HuH-7 (cell line): ENCODE measurements around the gene TAF11.
A peak's percentile ranks its signal among the peaks of the same experiment; 100 is the strongest.
"Not testable (repeated sequence)": the region's sequence is repeated elsewhere in the genome, so short reads cannot be mapped to it uniquely, and the experiment has no call there.

Source experiments
- DNase-seq: peaks from one replicate; pipeline ENCODE4 v3.0.0; 2011; ENCODE audit warnings: low spot score

Gene TAF11, protein sequence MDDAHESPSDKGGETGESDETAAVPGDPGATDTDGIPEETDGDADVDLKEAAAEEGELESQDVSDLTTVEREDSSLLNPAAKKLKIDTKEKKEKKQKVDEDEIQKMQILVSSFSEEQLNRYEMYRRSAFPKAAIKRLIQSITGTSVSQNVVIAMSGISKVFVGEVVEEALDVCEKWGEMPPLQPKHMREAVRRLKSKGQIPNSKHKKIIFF

DNA sequence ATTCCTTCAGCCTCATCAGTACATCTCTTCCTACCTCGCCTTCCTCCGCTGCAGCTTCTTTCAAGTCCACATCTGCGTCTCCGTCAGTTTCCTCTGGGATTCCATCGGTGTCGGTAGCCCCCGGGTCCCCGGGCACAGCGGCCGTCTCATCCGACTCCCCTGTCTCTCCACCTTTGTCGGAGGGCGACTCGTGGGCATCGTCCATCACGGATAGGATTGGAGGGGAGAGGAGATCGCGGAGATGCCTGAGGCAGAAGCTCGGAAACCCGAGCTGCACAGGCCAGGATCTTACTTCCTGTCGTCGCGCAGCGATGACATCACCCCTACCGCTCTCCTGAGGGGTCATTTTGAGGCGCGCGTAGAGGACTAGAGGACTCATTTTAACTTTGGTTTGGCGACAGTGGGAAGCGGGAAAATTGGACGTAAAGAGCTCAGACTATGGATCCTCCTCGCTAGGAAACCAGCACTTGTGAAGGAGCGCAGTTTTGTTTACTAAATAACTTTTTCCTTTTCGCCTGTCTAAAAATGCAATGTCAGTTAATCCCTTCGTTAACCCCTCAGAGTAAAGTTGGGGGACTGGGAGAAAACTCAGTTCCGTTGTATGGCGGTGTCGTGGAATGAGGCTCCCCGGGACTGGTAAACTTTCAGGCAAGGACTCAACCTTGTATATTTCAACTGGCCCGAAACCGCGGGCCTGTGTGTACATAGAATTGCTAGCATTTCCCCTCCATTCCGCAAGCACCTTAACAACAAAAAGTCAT is at the start of gene TAF11:
TAF11 (minus strand) TSS at position 290 of the 761 bp plus-strand sequence; CDS start at position 205, 85 bp downstream.
- DNase-seq, result peak; percentile 67

DNA sequence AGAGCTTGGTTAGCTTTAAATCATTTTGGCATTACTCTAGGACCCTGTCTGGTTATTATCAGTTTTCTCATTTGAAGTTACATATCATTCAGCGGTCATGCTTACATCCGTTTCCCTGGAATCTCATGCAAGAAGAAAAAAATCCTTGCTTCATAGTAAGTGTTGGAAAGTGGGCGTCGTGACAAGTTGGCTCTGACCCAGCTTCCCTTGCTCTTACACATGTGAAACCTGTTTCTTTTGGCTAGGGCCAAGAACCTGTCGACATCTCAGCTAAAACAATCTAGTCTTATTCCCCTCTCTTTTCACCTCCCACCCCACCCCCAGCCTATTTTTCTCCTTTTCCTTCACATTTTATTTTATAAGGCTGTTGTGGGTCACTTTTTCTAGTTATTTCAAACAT is 46.7 kb upstream of the TAF11 start:
- DNase-seq, result no peak

DNA sequence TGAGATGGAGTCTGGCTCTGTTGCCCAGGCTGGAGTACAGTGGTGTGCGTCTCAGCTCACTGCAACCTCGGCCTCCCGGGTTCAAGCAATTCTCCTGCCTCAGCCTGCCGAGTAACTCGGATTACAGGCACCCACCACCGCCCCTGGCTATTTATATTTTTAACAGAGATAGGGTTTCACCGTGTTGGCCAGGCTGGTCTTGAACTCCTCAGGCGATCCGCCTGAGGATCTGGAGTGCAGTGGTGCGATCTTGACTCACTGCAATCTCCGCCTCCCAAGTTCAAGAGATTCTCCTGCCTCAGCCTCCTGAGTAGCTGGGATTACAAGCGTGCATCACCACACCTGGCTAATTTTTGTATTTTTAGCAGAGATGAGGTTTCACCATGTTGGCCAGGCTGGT is 44.4 kb upstream of the TAF11 start:
- not testable (repeated sequence) for DNase-seq

DNA sequence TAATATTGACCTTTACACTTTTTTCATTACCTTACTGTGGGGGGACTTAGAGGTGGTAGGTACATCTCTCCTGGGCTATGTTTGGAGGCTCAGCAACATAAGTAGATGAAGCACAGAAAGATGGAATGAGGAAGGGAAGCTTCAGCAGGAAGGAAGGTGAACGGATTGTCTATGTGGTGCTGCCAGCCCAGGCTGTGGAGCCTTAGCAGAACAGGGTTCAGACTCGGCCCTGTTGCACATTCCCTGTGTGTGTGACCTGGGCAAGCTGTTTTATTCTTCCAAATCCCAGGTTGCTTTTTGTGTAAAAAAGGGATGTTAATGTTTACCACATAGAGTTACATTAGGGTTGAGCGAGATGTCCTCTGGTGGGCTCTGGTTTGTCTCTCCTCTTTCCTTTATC is 42.4 kb upstream of the TAF11 start:
- DNase-seq, result no peak

DNA sequence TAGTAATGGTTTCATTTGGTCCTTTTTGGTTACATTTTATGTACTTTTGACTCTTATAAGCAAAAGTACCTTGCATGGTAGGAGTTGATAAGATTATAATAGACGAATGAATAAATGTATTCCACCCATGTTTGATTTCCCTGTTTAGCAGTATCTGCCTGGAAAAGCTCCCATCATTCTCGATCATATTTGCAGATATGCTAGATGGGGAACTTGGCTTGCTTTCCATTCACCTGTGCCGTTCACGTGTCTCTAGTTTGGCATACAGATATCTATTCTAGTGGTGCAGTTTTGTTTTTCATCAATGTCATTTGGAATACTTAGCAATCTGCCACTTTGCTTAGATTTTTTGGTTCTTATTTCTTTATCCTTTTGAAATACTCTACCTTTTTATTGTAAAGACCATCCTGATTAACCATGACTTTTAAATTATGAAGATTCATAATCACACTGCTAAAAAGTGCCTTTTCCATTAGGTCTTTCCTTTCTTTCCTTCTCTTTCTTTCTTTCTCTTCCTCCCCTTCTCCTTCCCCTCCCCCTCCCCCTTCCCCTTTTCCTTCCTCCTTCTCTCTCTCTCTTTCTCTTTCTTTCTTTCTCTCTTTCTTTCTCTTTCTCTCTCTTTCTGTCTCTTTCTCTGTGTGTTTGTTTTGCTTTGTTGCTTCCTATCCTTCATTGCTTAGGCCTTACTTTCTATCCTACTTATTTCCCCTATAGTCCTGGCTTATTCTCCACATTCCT is 41.6 kb upstream of the TAF11 start:
- DNase-seq, result no peak

DNA sequence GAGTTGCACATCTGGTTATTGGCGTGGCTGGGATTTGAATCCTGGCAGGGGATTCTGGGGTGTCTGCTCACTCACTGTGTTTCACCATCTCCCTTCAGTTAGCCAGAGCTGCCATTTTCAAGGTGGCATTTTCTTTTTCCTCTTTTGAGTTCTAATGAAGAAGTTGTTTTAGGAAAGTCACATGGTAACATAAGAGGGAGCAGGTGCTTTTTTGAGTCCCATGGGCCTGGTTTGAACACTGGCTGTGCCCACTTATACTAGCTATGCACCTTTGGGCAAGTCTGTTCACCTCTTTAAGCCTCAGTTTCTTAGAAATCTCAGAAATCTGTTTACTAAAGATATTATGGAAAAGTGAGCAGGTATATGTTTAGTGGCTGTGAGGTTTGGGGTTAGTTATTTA is 40.9 kb upstream of the TAF11 start:
- DNase-seq, result no peak

DNA sequence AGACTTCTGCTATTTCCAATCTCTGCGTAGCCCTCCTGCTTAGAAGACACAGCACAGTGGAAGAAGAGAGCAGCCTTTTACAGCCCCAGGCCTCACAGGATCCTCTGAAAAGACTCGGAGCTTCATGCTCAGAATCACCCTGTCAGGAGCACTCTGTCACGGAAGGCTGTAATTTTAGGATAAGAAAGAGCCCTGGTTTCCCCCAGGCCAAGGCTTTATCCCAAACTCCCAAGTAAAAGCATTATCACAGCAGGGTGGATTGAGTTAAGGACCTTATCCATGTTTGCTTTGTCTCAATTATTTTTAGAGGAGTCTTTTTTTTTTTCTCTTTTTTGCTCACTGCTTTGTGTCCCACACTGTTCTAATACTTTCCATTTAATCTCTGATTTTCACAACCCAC is 40.4 kb upstream of the TAF11 start:
- DNase-seq, result no peak

DNA sequence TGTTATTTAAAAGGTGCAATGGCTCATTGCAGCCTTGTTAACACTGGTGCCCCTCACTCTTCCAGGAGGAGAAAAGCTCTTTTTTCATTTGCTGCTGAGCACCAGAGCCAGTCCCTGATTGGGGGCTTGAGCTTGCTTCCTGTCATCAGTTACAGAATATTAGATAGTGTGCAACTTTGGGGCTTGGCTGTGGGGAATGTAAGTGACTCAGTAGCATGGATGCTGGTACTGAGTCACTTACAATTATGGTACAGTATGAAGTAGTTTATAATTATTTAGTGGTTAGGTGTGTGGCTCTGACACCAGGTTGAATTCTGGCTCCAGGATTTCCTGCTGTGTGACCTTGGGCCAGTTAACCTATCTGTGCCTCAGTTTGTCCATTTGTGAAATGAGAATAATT is 38.8 kb upstream of the TAF11 start:
- DNase-seq, result no peak

DNA sequence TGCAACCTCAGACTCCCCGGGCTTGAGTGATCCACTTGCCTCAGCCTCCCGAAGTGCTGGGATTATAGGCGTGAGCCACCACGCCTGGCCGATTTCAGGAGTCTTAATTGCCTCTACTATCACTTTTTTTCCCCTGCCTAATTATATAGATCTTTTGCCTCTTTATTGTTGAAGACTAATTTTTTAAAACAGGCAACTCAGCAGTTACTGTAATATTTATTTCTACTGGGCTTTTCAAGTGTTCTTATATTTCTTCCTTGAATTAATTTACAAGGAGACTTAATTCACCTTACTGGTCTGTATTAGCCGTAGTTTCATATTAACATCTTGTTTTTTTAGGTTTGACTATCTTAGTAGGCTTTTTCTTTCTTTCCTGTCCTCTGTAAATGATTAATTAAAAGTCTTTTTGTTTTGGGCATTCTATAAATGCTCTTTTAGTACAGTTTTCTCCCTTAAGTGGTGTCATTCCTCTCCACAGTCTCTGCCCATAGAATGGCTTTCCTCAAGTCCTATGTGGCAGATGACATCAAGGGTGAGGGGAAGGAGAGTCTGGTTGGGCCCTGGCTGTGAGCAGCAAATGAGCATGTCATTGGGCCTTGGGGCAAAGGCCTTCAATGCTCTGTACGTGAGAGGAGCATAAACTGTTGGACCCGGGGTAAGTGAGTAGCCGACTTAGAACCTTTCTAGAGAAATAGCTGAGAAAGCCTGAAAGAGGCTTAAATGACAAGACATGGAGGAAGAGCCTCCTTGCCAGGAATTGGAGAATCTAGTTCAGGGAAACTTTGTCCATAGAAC is 37.2 kb upstream of the TAF11 start:
- no peak for DNase-seq

DNA sequence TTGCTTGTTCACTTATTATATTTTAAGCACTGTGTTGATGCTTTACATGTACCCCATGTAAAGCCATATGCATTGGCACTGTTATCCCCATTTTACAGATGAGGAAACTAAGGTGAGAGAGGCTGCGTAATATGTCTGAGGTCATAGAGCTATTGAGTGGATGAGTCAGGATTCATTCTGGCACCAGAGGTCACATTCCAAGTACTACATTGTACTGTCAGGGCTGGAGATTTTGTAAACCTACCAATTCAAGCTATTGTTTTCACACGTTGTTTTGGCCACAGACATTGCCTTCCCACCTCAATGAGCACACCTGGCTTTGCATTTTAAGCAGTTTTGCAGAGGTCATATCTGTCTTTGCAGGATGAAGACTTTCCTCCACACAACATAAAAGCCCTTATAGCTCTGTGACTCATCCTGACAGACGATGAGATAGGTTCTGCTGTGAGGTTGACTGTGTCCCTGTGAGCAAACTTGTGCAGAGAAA is 34.4 kb upstream of the TAF11 start:
- DNase-seq, result no peak

DNA sequence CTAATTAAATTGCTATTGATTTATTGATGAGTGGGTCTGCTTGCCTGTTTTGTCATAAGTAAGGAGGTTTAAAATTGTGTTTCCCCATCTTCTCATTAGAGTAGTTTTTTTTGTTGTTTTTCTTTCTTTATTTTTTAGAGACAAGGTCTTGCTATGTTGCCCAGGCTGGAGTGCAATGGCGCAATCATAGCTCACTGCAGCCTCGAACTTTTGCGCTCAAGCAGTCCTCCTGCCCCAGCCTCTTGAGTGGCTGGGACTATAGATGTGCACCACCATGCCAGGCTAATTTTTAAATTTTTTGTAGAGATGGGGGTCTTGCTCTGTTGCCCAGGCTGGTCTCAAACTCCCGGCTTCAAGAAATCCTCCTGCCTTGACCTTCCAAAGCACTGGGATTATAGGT is 32.3 kb upstream of the TAF11 start:
- DNase-seq, result no peak

DNA sequence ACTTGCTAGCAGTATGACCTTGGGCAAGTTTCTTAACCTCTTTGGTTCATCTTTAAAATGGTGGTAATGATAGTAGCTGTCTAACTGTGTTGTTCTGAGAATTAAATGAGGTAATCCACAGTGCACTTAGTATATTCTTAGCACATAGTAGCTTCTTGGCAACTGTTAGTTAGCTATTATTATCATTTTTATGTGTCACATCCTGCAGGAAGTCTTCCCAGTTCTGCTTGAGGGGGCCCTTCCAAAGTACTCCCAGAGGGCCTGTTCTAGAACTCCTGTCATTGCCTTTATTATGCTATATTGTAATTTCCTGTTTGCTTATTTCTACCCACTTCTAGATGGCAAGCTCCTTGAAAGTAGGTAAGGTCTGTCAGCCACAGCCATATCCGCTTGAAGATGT is 31.8 kb upstream of the TAF11 start:
- DNase-seq, result no peak

DNA sequence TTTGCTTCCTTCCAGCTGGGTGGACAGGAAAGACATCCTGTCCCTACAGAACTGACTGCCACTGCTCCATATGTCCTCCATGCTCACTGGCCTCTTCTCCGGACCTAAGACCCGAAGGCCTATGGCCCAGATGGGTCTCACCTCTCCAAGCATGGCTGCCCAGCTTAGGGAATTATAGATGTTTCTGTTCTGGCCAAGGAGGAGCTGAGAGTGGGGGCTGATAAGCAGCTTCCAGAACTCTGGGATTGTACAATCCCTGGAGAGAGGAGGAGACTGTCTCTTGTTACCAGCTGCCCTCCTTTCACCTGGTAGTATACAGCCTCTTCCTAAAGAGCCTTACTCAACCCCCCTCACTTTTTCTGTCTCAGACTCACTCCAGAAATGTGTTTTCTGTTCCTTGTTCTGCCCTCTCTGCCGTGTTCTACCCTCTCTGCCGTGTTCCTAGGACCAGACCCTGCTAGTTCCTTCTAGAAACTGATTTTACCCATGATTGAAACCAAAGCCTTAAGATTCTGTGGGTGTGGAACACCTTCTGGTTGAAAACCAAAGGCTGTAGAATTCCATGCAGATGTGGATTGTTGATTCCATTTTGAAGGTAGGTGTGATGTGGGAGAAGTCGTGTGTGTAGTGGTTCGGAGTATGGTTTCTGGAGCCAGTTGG is 29.9 kb upstream of the TAF11 start:
- no peak for DNase-seq

DNA sequence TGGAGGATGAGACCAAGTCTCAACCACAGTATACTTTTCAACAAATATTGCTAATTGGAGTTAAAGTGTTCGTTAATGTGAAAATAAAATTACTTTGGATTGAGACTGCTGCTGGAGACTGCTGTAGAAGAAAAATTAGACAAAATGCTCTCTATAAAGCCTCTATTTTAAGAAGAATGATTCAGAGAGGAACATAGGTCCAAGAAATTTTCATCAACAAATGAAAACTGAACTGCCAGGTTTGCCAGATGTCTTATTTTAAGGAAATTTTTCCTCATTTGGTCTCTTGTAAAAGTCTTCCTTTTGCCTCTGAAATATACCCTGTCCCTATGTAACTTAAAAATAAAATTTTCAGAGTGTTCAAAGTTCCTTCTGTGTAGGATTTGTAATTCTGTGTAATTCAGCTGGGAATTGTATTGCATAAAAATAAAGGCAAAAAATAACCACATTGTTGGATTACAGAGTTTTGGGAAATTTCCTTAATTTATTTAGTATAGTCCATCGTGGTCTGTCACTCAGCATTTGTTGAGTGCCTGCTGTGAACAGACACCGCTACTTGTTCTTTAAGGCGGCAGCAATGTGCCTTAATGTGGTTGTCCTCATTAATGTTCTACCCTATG is 28.6 kb upstream of the TAF11 start:
- DNase-seq, result no peak

DNA sequence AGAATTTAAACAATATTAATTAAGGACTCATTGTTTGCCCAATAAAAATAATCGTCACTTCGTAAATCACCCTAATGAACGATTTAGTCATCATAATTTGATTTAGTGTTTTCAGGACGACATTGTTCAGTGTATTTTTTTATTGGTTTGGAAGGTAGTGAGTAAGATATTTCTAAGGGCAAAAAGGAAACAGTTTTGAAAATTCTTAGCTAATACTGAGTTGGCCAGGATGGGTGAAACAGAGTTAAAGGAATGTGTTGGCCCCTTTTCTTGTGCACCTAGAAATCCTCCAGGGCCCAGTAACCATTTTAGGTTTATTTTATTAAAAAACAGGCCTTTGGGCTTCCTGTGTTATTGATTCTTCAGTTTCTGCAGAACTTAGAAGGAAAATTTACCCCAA is 26.5 kb upstream of the TAF11 start:
- DNase-seq, result no peak

DNA sequence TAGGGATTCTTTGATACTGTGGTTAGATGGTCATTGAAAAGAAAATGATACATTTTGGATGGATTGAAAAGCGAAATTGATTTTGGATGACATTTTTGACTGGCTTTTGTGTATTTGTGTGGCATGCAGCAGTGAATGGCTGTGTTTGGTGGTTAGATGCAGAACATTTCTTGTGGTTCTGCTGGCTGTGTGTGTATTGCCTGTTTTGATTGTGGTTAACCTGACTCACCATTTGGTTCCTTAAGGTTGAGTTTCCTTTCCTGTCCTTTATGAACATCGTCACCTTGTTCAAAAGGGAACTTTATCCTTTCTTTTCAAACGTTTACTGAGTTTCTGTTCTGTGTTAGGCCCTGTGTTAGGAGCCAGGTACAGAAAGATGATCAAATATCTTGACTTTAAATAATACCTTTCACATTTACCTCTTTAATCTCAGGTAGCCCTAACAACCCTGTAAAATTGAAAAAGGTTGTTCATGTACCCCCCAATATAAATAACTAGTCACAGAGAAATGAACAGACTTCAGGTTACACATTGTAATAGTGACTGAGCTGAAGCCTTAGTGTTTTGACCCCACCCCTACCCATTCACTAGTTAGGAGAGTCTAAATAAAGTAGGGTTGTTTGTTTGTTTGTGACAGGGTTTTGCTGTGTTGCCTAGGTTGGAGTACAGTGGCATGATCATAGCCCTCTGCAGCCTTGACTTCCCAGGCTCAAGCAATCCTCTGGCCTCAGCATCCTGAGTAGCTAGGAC is 25.0 kb upstream of the TAF11 start:
- DNase-seq, result no peak

DNA sequence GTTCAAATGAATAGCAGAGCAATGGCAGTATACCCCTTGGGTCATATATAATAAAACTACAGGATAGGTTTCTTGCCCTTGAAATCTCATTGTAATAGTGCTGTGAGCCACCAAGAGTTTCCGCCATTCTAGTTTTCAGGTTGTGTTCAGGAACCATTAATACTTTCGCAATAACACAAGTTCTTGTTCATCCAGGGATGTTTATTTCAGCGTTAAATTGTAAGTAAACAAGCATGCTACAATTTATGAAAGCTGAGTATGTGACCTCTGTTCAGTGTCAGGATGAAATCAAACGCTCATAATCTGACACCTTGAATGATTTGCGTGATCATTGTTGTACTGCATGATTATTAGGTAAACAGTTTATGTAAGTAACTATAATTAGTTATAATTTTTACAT is 24.0 kb upstream of the TAF11 start:
- DNase-seq, result no peak

DNA sequence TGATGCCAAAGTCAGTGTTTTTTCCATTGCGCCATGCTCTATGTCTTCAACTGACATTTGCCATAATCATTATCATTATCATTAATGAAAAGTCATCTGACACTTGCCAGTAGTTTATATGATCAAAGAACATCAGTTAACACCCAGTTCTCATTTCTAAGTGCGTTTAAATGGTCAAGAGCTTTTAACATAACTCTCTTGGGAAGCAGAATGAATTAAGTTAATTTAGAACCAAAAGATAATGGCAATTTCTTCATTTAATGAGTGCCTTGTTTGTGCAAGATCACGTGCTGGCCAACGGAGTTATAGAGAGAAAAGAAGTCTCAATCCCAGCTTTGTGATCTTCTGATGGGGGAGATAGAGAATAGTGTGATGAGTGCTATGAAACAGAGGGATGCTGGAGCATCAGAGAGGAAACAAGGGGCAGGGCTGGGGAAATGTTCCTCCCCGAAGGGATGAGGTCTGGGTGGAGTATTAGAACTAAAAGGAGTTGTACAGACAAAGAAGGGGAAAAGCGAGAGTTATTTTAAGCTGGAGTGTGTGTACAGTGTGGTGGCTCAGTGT is 21.6 kb upstream of the TAF11 start:
- no peak for DNase-seq

DNA sequence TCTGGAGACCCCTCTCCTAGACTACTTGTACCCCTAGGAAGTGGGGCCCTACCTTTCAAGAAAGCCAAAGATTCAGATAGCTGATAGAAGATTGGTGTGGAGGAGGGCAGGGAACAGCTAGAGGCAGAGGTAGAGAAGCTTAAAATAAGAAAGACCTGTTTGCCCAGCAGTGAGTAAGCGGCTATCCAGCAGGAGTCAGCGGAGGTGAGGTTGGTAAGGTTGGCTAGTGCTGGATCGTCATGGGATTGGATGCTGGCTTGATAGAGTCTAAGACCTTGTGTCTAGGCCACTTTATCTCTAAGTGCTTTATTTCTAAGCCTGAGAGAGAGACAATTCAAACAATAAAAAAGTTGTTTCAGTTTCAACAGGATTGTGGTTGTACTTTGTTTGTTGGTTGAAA is 20.4 kb upstream of the TAF11 start:
- no peak for DNase-seq

DNA sequence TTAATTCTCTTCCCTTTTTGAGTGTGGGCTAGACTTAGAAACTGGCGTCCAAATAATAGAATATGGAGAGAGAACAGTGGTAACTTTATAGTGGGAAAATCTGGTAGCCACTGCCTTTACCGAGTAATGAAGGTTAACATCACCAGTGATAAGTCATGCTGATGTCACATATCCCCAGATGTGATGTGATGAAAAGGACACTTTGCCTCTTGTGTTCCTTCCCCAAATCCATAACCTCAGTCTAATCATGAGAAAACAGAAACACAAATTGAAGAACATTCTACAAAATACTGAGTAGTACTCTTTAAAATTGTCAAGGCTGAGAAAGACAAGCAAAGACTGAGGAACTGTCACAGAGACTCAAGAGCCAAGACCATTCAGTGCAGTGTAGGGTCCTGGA is 19.0 kb upstream of the TAF11 start:
- DNase-seq, result no peak
